HepG2 (cell line): ENCODE results near the gene SPACA4. TPM values are rescaled to one million over a fixed set of nuclear protein-coding genes. Genes with fewer than 3 reads are reported as not detected.

ENCODE experiments used
- ATAC-seq: fragments of 200-7000 bp; cut with Tn5 transposase; 3 replicates; pipeline ENCODE4 v1.9.1; 2020; ENCODE audit warnings: mild to moderate bottlenecking, moderate library complexity
- BruUV-seq: library from RNA; stranded (reverse); fragments of 400-500 nt; replicated peaks from 2 replicates; lab custom pipeline; 2021; lab: Mats Ljungman, UMichigan
- CTCF ChIA-PET: fragments of 300-600 bp; formaldehyde crosslinking; extraction: SDS; loops from one replicate; lab custom pipeline; 2021; ENCODE audit warnings: low total read pairs, inconsistent platforms, low intra/inter-chr PET ratio; lab: Yijun Ruan, JAX
- POLR2A ChIA-PET: fragments of 350-600 bp; sonication (Branson Sonifier 250); formaldehyde crosslinking; loops from one replicate; lab custom pipeline; 2020; ENCODE audit warnings: antibody characterized with exemption, inconsistent platforms; lab: Yijun Ruan, JAX
- DNase-seq: peaks from one replicate; pipeline ENCODE4 v3.0.0-alpha.2; 2015; ENCODE audit warnings: low spot score
- FAIRE-seq: peaks from 3 replicates; lab custom pipeline; 2011; peaks lifted over from hg19 to GRCh38; lab: Jason Lieb, UNC
- H2AFZ ChIP-seq: one replicate; pipeline ENCODE4 v1.6.1; 2011; ENCODE audit warnings: low read length, inconsistent platforms
- H3K27ac ChIP-seq: fragments of 300-600 bp; 3 replicates; pipeline ENCODE4 v1.8.0; 2011; ENCODE audit warnings: mixed run types, mild to moderate bottlenecking, mixed read lengths, low read length, inconsistent platforms; ENCODE audit not compliant: insufficient read depth; ENCODE audit errors: extremely low read length
- H3K27me3 ChIP-seq, 2 experiments: fragments of 200-600 bp in 1 of 2; 2 replicates in 1 of 2; 3 replicates in 1 of 2; pipeline versions ENCODE4 v1.6.0 to v1.8.0; 2011; ENCODE audit warnings: low read length in 2 of 2, mild to moderate bottlenecking in 2 of 2, moderate library complexity in 2 of 2, inconsistent platforms in 1 of 2; ENCODE audit not compliant: insufficient read depth in 2 of 2, control insufficient read depth in 1 of 2
- H3K36me3 ChIP-seq, 2 experiments: fragments of 200-600 bp in 1 of 2; replicated peaks in 1 of 2; 2 replicates in 1 of 2; 3 replicates in 1 of 2; pipeline versions ENCODE4 v1.5.1 to v1.8.0; 2011; ENCODE audit warnings: low read length in 2 of 2, inconsistent platforms in 1 of 2; ENCODE audit not compliant: insufficient read depth in 2 of 2, control insufficient read depth in 1 of 2
- H3K4me1 ChIP-seq: 2 replicates; pipeline ENCODE4 v1.5.1; 2012; ENCODE audit warnings: low read length, inconsistent platforms; ENCODE audit not compliant: insufficient read depth
- H3K4me2 ChIP-seq: 2 replicates; pipeline ENCODE4 v1.6.0; 2011; ENCODE audit warnings: low read depth, low read length, inconsistent platforms
- H3K4me3 ChIP-seq, 3 experiments: fragments of 200-600 bp in 1 of 3; sonication (generic), shearing (Covaris generic) in 1 of 3; replicated peaks in 1 of 3; 2 replicates each; pipeline ENCODE4 v1.5.1; 2011 to 2016; ENCODE audit warnings: low read length in 3 of 3, inconsistent platforms in 2 of 3, low read depth in 2 of 3, mild to moderate bottlenecking in 2 of 3, control low read depth in 1 of 3, mixed read lengths in 1 of 3; ENCODE audit not compliant: insufficient read depth in 1 of 3
- H3K79me2 ChIP-seq: one replicate; pipeline ENCODE4 v1.6.1; 2011; ENCODE audit warnings: low read length, inconsistent platforms; ENCODE audit not compliant: insufficient read depth
- H3K9ac ChIP-seq: 2 replicates; pipeline ENCODE4 v1.6.0; 2011; ENCODE audit warnings: mild to moderate bottlenecking, low read depth, low read length, inconsistent platforms; ENCODE audit not compliant: insufficient read depth
- H3K9me3 ChIP-seq: 2 replicates; pipeline ENCODE4 v1.5.1; 2012; ENCODE audit warnings: mild to moderate bottlenecking, low read length
- H4K20me1 ChIP-seq: 2 replicates; pipeline ENCODE4 v1.6.0; 2011; ENCODE audit warnings: inconsistent platforms, mild to moderate bottlenecking, low read length, moderate library complexity; ENCODE audit not compliant: insufficient read depth
- ARID2 ChIP-seq: sonication (generic); formaldehyde crosslinking; IDR thresholded peaks from 2 replicates; pipeline ENCODE4 v1.8.1; 2022; ENCODE audit warnings: mild to moderate bottlenecking, missing genetic modification reagents, borderline replicate concordance
- ARNTL ChIP-seq: sonication (generic); formaldehyde crosslinking; IDR thresholded peaks from 2 replicates; pipeline ENCODE4 v1.4.0; 2020; ENCODE audit warnings: mild to moderate bottlenecking, missing genetic modification reagents
- BHLHE40 ChIP-seq: IDR thresholded peaks from 2 replicates; pipeline ENCODE4 v1.6.1; 2011; ENCODE audit warnings: low read length, improper control_type of control experiment
- HNRNPLL ChIP-seq: fragments of 200-400 bp; formaldehyde crosslinking; IDR thresholded peaks from 2 replicates; pipeline ENCODE4 v1.6.1; 2017; ENCODE audit warnings: mild to moderate bottlenecking, low read depth, low read length; ENCODE audit not compliant: poor library complexity, severe bottlenecking
- NFIB ChIP-seq: sonication (generic); formaldehyde crosslinking; IDR thresholded peaks from 2 replicates; pipeline ENCODE4 v1.9.0; 2021; ENCODE audit warnings: missing genetic modification reagents, mild to moderate bottlenecking, borderline replicate concordance
- SIN3B ChIP-seq: fragments of 150-350 bp; IDR thresholded peaks from 2 replicates; pipeline ENCODE4 v1.6.1; 2014; ENCODE audit warnings: low read length
- SKI ChIP-seq: fragments of 450-650 bp; IDR thresholded peaks from one replicate; pipeline ENCODE4 v1.6.1; 2018; ENCODE audit warnings: mild to moderate bottlenecking; ENCODE audit not compliant: partially characterized antibody
- TAF15 ChIP-seq: fragments of 200-400 bp; formaldehyde crosslinking; IDR thresholded peaks from one replicate; pipeline ENCODE4 v1.6.1; 2018; ENCODE audit warnings: mild to moderate bottlenecking, low read depth, low read length; ENCODE audit not compliant: poor library complexity, severe bottlenecking
- ZEB1 ChIP-seq: IDR thresholded peaks from 2 replicates; pipeline ENCODE4 v1.6.1; 2012; ENCODE audit warnings: mild to moderate bottlenecking, low read depth, inconsistent platforms; ENCODE audit not compliant: insufficient replicate concordance
- ZFP37 ChIP-seq: sonication (generic); formaldehyde crosslinking; IDR thresholded peaks from 2 replicates; pipeline ENCODE4 v1.4.0; 2020; ENCODE audit warnings: missing genetic modification reagents, borderline replicate concordance
- ZKSCAN8 ChIP-seq: IDR thresholded peaks from 2 replicates; pipeline ENCODE4 v1.6.1; 2016; ENCODE audit warnings: borderline replicate concordance, missing genetic modification reagents, missing compliant biosample characterization
- ZNF160 ChIP-seq: sonication (generic); formaldehyde crosslinking; IDR thresholded peaks from 2 replicates; pipeline ENCODE4 v1.8.0; 2022; ENCODE audit warnings: mild to moderate bottlenecking, inconsistent platforms, missing genetic modification reagents
- ZNF251 ChIP-seq: sonication (generic); formaldehyde crosslinking; IDR thresholded peaks from 2 replicates; pipeline ENCODE4 v1.9.0; 2021; ENCODE audit warnings: mild to moderate bottlenecking, missing genetic modification reagents
- ZNF549 ChIP-seq: sonication (generic); formaldehyde crosslinking; IDR thresholded peaks from 2 replicates; pipeline ENCODE4 v1.5.0; 2020; ENCODE audit warnings: missing genetic modification reagents
- WGBS: methylation state at CpG from one replicate; pipeline ENCODE4 v1.1.6; 2017; ENCODE audit warnings: low lambda C conversion rate; 5-methylcytosine and 5-hydroxymethylcytosine counted together
- in situ Hi-C: cut with HindIII; loops from 2 replicates; pipeline ENCODE4 v1.10.0; 2017; ENCODE audit warnings: low pct_unique_long_range_greater_than_20kb; ENCODE audit not compliant: extremely low pct_ligation_motif_present
- intact Hi-C: fragments of 100-400 bp; cut with micrococcal nuclease; formaldehyde crosslinking; loops from one replicate; pipeline ENCODE4 v1.10.0; 2022; ENCODE audit not compliant: unreplicated experiment
- polyA plus RNA-seq, 8 experiments: library from polyadenylated mRNA; depleted of rRNA in 3 of 8; stranded (reverse) in 7 of 8; unstranded in 1 of 8; fragments of >200 nt; fragmentation: Illumina TruSeq in 4 of 8; extraction: Trizol in 4 of 8; gene quantifications; 2 replicates each; pipeline versions ENCODE4 v1.2.1 to v1.2.3, GENCODE V29; 2011 to 2016; ENCODE audit warnings: low read depth in 4 of 8, missing spikeins in 1 of 8, mixed read lengths in 1 of 8; ENCODE audit not compliant: insufficient read depth in 1 of 8
- total RNA-seq, 5 experiments: library from RNA; depleted of rRNA; stranded (reverse); fragments of >200 nt; fragmentation: Illumina TruSeq; extraction: Trizol; gene quantifications; 2 replicates each; pipeline ENCODE4 v1.2.3, GENCODE V29; 2016; ENCODE audit warnings: low read depth in 1 of 5
- TF ChIP-seq, protein P1 (sequence below): sonication (generic); formaldehyde crosslinking; IDR thresholded peaks from 2 replicates; pipeline ENCODE4 v1.5.0; 2020; ENCODE audit warnings: mild to moderate bottlenecking, missing genetic modification reagents, moderate library complexity
- TF ChIP-seq, protein P2 (sequence below): sonication (generic); formaldehyde crosslinking; IDR thresholded peaks from 2 replicates; pipeline ENCODE4 v1.4.0; 2020; ENCODE audit warnings: missing genetic modification reagents
- TF ChIP-seq, protein P3 (sequence below): sonication (generic); formaldehyde crosslinking; IDR thresholded peaks from 2 replicates; pipeline ENCODE4 v1.8.1; 2023; ENCODE audit warnings: mild to moderate bottlenecking, missing genetic modification reagents

Gene SPACA4
- total and polyA plus RNA-seq, 2 of the 13 experiments (the other 11 are each of a cell fraction or from before 2014, with no cell fraction given): not detected

DNA sequence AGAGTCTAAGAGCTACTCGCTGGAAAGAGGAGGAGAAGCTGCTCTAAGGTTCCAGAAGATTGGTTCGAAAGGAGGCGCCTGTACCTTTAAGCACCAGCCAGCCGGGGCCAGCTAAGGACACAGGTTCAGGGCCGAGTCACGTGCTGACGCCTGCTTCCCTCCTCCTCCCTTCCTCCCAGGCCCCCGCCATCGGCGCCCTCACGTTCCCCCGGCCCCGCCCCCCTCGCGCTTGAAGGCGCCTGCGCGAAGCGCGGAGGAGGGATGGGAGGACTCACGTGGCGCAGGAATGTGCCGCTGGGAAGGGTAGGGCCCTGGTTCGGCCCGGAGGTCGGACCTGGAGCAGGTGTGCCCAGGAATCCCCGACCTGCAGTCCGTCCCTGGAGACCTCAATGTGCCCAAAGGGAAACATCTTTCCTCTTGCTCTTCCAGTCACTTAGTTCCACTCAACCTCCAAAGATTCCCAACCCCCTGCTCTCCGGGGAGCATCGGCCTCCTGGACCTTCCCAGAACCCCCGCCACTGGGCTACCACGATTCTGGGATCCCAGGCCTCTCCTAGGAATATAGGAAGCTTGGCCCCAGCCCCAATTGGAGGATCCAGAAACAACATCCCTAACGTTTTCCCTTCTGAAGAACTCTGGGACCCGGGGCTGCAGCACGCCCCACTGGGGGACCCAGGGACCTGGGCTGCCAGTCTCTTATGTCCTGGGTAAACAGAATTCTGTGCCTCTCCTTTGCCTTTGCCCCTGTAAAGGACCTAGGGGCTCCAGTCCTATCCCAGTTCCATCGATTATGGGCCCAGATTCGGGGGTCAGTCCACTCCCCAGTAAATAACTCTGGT is 28.1 kb downstream of the SPACA4 start:
- no peaks in the 10 kb centered on the region for H3K9me3 ChIP-seq
- in situ Hi-C loops: no loop called here
- no peaks in the 10 kb centered on the region for H3K79me2 ChIP-seq
- H3K4me3 ChIP-seq: peak overlapping the region; percentile 50 to 76 (median 58)
- DNase-seq: peak; percentile 90
- CTCF ChIA-PET: no interaction called here
- H3K36me3 ChIP-seq: no peaks in the 10 kb centered on the region
- intact Hi-C loops: loop anchor here (2.0 kb wide), 1 partner anchor 16 kb away; the partner anchor contains the start of genes RPL18 and SPHK2
- peak; percentile 20 for ATAC-seq
- peak overlapping the region; percentile 96 for H3K4me2 ChIP-seq
- peak overlapping the region; percentile 78 for H3K9ac ChIP-seq
- TSS peak; percentile 91 for BruUV-seq
- no peaks in the 10 kb centered on the region for H4K20me1 ChIP-seq
- 8% methylated on average over 11 of the region's 37 CpGs for WGBS
- H3K27ac ChIP-seq: peak overlapping the region; percentile 90
- POLR2A ChIA-PET: interaction anchor here (0.6 to 5.8 kb wide), 10 partner anchors 10 to 329 kb away, joined by 3 to 61 read pairs (median 3); partner anchors contain the start of genes CA11, RPL18 and SPHK2
- peaks cover 0 to 6% of the 10 kb centered on the region in 2 experiments; a peak in 3 of 5 replicates for H3K27me3 ChIP-seq
- peaks cover 78% of the 10 kb centered on the region for H3K4me1 ChIP-seq
- FAIRE-seq: peak; percentile 72
- H2AFZ ChIP-seq: no peak overlapping the region
- TF ChIP-seq TAF15: no peak
- peak; percentile 99 for TF ChIP-seq BHLHE40
- TF ChIP-seq ZNF549: no peak
- TF ChIP-seq ZNF160 (CRISPR knock-in tag): peak; percentile 48; the same call in 1 of the 2 replicates
- TF ChIP-seq, protein P1, sequence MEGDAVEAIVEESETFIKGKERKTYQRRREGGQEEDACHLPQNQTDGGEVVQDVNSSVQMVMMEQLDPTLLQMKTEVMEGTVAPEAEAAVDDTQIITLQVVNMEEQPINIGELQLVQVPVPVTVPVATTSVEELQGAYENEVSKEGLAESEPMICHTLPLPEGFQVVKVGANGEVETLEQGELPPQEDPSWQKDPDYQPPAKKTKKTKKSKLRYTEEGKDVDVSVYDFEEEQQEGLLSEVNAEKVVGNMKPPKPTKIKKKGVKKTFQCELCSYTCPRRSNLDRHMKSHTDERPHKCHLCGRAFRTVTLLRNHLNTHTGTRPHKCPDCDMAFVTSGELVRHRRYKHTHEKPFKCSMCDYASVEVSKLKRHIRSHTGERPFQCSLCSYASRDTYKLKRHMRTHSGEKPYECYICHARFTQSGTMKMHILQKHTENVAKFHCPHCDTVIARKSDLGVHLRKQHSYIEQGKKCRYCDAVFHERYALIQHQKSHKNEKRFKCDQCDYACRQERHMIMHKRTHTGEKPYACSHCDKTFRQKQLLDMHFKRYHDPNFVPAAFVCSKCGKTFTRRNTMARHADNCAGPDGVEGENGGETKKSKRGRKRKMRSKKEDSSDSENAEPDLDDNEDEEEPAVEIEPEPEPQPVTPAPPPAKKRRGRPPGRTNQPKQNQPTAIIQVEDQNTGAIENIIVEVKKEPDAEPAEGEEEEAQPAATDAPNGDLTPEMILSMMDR (CRISPR knock-in tag): peak; percentile 8; the same call in 1 of the 2 replicates
- peak; percentile 56; the same call in 1 of the 2 replicates for TF ChIP-seq ZFP37 (CRISPR knock-in tag)
- TF ChIP-seq ZNF251: no peak
- TF ChIP-seq, protein P2, sequence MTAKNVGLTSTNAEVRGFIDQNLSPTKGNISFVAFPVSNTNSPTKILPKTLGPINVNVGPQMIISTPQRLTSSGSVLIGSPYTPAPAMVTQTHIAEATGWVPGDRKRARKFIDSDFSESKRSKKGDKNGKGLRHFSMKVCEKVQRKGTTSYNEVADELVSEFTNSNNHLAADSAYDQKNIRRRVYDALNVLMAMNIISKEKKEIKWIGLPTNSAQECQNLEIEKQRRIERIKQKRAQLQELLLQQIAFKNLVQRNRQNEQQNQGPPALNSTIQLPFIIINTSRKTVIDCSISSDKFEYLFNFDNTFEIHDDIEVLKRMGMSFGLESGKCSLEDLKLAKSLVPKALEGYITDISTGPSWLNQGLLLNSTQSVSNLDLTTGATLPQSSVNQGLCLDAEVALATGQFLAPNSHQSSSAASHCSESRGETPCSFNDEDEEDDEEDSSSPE (CRISPR knock-in tag): peak; percentile 81
- 0 out of 2 replicates have a peak, but pooled peaks have one; percentile 39 for TF ChIP-seq SIN3B
- TF ChIP-seq ARID2 (CRISPR knock-in tag): no peak
- TF ChIP-seq ZKSCAN8: peak; percentile 14; the same call in 1 of the 2 replicates
- peak; percentile 100 for TF ChIP-seq ARNTL (CRISPR knock-in tag)
- no peak for TF ChIP-seq SKI
- TF ChIP-seq HNRNPLL: peak; percentile 60
- peak; percentile 14 for TF ChIP-seq ZEB1
- no peak for TF ChIP-seq NFIB (CRISPR knock-in tag)
- TF ChIP-seq, protein P3, sequence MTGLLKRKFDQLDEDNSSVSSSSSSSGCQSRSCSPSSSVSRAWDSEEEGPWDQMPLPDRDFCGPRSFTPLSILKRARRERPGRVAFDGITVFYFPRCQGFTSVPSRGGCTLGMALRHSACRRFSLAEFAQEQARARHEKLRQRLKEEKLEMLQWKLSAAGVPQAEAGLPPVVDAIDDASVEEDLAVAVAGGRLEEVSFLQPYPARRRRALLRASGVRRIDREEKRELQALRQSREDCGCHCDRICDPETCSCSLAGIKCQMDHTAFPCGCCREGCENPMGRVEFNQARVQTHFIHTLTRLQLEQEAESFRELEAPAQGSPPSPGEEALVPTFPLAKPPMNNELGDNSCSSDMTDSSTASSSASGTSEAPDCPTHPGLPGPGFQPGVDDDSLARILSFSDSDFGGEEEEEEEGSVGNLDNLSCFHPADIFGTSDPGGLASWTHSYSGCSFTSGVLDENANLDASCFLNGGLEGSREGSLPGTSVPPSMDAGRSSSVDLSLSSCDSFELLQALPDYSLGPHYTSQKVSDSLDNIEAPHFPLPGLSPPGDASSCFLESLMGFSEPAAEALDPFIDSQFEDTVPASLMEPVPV: 0 out of 2 replicates have a peak, but pooled peaks have one; percentile 22
